ENCODE data around the gene METRN.

METRN gene

DNA sequence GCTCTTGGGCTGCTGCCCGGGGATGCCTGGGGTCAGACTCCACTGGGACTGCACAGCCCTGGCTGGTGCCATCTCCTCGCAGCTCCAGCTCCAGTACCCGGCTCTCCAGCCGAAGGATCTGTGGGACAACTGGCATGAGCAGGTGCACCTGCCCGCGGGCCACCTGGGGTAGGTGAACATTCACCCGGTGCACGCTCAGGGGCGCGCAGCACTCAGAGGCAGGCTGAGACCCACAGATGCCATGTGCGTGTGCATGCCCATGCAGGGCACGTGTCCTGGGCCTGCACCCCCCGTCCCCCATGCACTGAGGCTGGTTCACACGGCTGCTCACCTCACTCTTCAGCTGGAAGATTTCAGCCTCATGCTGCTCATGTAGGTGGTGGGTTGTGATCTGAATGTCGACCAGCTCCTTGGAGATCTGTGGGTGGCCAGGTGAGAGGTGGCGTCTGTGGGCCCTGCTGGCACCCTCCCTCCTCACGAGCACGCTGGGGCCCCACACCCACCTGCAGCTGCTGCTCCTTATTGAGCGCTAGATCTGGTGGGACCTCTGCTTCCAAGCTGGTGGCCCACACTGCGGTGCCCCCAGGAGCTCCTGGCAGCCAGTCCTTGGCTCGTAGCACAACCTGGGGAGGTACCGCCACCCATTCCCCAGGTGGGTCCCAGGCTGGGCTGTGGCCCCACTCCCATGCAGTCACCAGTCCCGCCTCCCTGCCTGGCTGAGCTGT lies 10.7 kb downstream of the METRN start:
- DNase-seq = no peak

DNA sequence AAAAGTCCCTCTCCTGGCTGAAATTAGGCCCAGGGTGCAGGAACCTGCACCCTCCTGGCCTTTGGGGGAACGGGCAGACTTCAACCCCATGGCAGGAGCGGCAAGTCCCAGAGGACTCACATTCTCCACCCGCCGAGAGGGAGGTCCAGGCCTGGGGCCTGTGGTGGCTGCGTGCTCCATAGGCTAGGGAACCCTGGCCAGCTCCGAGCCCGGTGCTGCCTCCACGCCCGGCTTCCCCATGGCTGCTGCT lies 11.2 kb downstream of the METRN start:
- no peak for DNase-seq

DNA sequence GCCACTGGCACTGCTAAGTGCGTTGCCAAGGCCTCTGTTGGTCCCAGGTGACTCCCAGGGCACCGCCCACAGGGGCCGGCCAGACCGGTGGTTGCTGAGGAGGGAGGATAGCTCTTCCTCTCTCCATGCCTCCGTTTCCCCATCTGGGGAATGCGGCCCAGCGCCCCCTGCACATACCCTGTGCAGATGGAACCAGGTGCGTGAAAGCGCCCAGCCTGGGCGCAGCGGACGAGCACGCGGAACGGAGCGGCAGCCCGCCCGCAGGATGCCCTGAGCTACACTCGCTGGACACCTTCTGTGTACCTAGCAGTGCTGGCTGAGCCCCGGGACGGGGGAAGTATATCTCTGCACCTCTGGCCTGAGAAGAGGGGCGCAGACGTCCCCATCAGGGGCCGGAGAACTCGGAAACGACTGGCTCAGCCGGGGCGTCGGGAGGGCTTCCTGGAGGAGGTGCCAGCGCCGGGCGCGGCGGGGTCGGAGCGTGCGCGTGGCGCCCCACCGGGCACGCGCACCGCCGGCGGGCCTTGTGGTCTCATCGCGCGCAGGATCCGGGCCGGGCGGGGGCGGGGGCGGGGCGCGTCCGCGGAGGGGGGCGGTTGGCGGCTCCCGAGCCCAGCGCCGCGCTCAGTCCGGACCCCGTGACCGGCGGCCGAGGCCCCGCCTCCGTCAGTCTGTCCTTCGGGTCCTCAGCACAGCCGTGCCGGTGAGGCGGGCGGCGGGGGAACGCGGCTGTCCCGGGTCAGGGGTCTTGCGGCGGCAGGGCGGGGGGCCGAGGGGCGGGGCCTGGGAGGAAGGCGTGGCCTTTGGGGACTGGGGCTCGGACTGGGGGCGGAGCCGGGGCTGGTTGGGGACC lies 11.7 kb downstream of the METRN start, which contains the start of the genes CCDC78 and HAGHL:
Gene CCDC78, minus strand, starts transcription at position 6 of the 853 bp plus-strand sequence. CDS start 76 bp downstream, outside the sequence.
Gene HAGHL, plus strand, starts transcription at position 669 of the 853 bp plus-strand sequence. CDS start 404 bp downstream, outside the sequence.
- peak in 2 of 4 experiments; percentile 31 to 57 for DNase-seq

DNA sequence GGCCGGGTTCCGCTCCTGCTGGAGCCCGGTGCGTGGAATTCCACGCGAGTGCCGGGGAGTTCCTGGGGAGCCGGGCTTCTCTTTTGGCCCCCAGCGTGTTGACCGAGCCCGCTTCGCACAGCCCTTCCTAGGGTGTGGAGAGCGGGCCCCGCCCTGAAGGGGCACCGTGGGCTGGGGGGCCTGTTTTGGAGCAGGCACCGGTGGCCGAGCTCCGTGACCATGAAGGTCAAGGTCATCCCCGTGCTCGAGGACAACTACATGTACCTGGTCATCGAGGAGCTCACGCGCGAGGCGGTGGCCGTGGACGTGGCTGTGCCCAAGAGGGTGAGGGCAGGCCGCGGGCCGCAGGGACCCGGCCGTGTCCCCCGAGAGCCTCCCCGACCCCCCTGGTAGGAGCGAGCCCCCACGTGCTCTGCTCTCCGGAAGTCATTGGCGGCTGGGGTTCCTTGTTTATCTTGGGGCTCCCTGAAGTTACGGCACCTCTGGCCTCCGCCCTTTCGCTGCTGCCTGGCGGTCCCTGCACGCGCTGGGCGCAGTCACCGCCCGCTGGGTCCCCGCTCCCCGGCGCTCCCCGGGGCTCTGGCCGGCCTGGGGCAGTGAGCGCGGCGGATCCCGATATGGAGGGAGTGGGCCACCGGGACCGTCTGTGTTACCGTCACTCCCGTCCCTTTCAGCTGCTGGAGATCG lies 12.5 kb downstream of the METRN start:
- DNase-seq = peak in 1 of 4 experiments; percentile 19

DNA sequence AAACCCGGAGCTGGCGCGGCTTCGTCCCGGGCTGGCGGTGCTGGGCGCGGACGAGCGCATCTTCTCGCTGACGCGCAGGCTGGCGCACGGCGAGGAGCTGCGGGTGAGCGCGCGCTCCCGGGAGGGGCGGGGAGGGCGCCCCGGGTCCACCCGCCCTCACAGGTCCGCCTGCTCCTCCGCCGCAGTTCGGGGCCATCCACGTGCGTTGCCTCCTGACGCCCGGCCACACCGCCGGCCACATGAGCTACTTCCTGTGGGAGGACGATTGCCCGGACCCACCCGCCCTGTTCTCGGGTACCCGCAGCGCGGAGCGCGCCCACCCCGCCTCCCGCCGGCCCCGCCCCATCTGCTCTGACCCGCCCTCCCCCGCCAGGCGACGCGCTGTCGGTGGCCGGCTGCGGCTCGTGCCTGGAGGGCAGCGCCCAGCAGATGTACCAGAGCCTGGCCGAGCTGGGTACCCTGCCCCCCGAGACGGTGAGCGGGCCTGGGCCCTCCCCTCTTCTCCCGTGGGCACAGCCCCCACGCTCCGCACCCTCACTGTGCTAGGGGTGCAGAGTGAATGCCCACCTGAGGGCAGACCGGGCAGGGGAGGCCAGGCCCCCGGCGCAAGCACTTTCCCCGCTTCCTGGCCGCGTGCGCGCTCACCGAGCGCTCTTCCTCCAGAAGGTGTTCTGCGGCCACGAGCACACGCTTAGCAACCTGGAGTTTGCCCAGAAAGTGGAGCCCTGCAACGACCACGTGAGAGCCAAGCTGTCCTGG lies 13.4 kb downstream of the METRN start:
- peak in 2 of 4 experiments; percentile 30 to 46 for DNase-seq

DNA sequence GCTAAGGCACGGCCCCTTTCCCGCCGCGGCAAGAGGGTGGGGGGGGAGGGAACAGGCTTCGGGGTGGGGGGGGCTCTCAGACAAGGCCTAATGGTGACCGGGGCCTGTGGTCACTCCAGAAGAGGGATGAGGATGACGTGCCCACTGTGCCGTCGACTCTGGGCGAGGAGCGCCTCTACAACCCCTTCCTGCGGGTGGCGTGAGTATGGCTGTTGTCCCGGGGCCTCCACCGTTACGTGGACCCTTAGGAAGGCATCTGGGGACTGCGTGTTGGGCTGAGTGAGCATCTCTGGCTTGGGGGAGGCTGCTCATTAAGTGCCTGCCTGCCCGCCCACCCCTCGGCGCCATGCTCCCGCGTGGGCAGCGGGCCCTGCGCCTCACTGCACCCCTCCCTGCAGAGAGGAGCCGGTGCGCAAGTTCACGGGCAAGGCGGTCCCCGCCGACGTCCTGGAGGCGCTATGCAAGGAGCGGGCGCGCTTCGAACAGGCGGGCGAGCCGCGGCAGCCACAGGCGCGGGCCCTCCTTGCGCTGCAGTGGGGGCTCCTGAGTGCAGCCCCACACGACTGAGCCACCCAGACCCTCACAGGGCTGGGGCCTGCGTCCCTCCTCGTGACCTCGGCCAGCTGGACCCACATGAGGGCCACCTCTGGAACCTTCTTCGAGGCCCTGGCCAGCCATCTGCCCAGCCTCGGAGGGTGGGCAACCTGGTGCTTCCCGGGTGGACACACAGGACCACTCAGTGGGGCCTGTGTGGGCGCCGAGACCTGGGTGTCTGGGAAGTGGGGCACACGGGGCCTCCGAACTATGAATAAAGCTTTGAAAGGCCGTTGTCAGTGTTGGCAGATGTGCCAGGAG lies 14.2 kb downstream of the METRN start:
- DNase-seq = no peak

DNA sequence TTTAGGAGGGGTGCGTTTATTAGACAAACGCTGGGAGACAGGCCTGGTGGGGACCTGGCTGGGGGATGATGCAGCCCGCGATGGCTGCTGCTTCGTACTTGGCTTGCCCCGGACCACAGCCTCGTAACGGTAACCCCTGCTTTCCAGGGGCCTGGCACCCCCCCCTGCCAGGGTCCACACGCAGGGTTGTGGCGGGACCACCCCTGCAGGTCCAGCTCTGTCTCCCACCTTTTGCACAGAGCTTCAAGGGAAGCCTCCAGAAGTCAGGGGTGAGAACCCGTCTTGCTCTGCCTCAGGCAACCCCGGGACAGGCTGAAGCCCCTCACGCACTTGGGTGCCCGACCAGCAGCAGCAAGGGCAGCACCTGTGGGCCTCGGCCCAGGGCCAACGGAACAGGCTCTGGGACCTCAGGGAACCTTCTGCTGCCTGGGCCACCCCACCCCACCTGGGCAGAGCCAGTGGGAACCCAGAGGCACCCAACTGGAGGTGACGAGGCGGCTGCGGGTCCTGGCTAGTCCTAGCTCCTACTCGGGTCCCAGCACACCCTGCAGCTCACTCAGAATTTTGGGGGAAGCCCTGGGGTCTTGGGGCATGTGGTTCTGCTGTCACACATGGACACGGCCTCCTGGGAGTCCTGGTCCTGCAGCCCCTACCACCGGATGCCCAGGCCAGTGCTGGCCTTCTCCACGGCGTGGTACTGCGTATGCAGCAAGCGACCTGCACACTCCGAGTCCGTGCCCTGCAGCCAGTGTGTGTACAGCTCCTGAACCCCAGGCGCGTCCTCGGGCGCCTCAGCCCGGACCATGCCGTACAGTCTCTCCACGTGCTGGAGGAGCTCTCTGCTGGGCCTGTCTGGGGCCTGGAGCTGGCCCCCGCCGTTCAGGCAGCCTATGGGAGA lies 15.1 kb downstream of the METRN start:
- DNase-seq = no peak

DNA sequence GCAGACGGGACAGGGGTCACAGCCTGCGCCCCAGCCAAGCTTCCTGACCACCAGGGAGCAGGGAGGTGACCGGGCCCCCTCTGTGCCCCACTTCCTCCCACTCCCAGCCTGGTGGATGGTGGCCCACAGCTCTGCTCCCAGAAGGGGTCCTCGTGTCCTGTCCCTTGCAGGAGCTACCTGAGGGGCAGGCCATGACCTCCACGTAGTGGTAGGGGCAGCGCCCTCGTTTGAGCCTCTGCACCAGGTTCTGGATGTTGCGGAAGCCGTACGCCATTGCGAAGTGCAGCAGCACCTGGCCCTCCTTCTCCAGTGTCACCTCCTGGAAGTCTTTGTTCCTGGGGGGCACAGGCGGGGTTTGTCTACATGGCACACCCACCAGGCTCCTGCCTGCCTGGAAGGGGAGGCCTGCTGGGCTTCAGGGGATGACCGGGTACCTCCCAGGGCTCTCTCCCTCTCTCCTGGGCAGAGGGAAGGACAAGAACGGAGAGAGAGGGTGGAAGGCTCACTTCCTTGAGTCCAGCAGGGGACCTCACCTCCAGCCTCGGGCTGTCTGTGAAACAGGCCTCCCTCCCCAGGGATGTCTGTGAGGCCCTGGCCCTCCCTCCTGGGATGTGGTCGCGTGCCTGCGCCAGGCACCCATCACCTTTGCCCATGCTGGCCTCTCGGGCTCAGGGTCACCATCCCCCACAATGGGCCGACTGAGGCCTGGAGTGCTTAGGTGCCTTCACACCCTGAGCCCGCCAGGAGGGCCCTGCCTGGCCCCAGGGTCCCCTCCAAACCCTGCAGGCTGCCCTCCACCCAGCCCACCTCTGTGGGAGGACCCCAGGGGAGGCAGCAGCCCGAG lies 16.0 kb downstream of the METRN start:
- no peak for DNase-seq

DNA sequence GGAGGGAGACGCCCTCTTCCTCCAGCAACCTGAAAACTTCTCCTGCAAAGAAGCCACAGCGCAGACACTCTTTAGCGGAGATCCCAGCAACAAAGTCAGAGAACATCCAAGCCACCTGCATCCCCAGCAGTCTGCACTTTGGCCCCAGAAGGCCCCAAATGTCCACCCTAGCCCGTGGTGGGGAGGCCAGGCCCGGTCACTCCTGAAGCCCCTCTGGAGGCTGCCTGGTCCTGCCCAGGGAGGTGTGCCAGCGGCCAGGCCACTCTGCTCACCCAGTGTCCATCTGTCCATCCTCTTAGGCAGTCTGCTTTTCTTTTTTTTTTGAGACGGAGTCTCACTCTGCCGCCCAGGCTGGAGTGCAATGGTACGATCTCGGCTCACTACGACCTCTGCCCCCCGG lies 17.4 kb downstream of the METRN start:
- no peak for DNase-seq

DNA sequence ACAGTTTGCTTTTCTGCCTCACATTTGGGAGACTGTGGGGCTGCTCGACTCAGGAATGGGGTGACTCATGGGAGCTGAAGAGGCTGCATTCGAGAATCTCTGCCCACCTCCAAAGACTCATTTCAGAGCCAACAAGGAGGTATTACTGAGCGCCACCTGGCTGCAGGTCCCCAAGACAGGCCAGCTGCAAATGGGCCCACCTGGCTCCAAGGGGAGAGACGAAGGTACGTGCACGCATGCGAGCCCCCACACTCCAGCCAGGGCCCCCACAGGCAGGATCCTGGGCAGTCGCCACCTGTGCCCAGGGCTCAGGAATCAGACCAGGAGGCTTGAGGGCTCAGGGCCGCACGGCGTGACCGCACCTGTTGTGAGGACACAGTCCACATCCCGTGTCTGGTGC lies 18.0 kb downstream of the METRN start:
- DNase-seq = no peak

DNA sequence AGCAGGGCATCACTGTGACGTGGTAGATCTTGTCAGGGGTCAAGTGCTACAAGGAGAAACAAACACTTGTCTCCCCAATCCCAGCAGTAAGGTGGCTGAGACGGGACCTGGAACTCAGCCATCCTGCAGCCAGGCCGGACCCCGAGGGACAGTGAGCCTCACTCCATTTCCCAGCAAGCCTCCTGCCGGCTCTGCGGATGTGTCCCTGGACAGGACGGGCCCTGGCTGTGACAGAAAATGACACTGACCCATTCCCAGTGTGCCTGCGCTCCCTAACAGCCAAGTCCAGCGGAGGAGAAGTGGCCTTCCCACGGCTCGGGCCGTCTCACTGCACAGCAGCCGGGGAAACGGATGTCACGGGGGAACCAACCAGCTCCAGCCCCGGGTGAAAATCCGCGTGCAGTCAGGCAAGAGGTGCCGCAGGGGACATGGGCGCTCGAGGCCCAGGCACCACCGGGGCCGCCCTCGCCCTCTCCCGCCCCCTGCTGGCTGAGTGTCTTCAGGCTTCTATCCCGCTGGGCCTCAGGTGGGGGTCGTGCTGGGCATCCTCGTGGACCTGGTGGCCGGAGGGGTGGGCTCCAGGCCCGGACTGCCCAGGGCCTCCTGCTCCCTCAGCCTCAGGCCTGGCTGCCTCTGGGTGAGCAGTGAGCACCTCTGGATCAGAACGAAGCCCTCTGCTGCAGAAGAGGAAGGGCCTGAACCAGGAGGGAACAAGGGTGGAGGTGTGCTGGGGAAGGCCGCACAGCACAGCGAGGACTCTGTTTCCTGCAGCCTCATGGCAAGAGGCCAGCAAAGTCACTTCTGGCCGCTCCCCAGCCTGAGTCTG lies 18.7 kb downstream of the METRN start:
- DNase-seq = peak in 1 of 4 experiments; percentile 33

DNA sequence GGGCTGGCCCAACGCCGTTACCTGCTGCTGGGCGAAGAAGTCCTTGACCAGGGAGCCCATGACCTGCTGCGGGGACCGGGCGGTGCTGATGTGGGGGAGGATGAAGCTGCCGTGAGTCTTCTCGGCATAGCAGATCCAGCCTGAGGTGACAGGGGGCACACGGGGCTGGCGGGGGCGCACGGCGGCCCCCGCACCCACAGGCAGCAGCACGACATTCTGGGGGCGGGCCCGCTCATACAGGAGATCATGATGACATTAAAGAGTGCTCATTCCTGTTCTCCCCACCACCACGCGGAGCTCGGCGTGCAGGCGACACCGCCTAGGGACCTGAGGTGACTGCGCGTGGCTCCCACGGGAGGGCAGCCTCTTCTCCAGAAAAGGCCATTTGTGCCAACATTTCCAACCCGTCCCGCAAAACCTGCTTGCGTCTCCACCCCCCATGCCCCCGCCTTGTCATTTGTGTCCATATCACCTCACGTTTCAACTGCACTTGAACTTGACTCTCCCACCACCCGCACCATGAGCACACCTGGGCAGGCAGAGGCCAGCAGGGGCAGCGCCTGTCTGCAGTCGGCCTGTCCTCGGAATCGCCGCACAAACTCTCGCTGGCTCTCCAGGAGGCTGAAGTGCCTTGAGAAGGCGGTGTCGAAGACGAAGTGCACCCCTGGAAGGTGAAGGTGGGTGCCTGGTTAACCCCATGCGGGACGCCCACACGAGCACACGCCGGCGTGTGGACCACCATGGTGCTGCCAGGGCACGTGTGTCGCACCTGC lies 19.5 kb downstream of the METRN start:
- no peak for DNase-seq

DNA sequence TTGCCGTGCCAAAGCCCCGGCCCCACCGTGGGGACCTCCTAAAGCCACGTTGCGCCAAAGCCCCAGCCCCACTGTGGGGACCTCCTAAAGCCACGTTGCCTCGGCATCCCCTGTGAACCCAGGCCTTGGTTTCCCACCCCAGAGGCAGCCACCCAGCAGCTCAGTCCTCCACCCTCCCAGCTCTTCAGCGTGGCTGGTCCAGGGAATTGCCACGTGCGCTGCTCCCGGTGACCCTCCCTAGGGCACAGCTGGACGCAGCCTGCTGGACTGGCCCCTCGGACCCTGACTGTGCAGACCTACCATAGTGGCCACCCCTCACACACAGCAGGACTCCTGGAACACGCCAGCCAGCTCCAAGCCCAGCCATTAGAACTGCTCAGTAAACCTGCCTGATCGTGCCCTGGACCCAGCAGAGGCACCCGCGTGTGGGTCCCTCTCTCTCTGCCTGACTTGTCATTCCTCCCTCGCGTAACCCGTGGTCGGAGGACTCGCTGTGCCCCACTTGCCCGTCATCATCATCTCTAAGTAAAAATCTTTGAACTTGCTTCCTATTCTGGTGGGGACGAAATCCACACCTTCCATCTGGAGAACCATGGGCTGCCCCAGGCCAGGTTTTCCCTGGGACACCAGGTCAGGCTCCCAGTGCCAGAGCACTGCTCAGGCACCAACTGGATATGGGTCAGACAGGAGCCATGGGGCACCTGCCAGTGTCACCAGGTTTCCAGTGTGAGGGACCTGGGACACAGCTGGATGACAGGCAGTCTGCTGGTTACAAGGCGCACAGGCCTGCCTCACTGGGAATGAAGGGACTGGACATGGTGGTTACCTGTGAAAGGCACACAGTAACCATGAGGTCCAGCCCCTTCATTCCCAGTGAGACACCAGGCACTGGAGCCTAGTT lies 20.3 kb downstream of the METRN start:
- DNase-seq = no peak

DNA sequence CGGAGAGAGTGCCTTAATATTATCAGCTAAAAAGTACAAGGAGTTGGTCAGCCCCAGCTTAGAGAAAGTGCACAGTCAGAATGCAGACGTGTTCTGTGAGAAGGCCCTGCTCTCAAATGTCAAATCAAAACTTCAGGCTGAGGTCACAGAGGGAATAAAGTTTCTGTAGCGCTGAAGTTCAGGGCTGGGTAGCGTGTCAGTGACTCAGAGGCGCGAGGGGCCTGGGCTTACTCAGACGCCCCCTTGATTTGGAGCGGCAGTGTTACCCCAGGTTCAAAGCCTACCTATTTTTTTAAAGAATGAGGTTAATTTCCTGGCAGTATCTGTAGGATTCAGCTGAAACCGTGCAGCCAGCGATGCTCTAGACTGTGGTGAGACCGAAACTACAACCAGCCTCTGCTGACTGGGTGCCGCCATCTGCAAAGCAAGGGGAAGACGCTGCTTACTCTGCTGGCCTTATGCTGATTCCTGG lies 21.1 kb downstream of the METRN start:
- DNase-seq = no peak

DNA sequence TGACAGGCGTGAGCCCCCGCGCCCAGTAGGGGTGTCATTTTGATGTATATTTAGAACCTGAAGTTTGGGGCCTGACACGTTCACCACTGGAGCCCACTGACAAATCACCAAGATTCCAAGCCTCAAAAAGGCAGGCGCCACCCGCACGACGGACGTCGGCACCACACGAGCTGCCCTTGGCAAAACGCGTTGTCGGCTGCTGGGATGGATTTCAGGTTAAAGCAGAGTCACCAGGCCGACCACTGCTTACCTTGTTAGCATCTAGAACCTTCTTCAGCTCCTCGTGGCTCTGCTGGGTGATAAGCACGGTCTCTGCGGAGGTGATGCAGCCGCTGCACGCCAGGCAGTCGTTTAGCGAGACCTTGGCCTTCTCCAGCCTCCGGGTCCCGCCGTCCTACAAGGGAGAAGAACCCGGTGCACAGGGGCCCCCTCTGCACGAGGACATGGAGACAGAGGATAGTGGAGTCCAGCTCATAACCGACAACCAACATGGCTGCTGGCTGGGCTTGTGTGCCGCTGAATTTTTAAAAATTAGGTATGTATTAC lies 22.1 kb downstream of the METRN start:
- DNase-seq = no peak
